Measurements from ENCODE around the gene STRADA.

STRADA gene

DNA sequence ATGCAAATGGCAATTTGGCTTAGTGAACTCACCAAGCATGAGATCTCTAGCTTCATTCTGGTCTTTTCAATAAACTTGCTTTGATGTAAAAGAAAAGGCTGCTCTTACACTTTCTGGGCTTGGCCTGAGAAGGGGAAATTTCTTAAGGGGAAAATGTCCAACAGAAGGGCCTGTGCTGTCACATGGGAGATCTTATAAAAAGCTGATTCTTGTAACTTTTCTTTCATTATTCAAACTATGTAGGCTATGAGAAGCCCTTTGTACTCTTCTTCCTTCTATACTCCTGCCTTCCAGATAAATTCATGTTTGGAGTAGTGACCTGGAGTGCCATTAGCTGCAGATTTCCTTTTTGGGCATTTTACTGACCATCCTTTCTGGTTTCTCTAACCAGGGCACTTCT, 58.6 kb downstream of the STRADA start:
- DNase-seq (ENCODE audit: low read depth), result no peak

DNA sequence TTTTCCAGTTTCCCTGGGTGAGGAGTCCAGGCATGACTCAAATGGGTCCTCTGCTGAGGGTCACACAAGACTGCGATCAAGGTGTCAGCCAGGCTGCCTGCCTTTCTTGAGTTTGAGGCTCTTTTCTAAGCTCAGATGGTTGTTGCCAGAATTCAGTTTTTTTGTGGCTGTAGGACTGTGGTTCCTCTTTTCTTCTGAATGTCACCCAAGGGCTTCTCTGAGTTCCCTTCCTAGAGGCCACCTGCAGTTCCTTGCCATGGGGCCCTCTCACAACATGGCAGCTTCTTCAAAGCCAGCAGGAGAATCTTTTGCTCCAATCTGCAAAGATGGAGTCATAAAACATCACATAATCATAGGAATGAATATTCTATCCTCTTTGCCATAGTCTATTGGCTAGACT, 59.2 kb downstream of the STRADA start:
- DNase-seq (ENCODE audit: low read depth), result no peak

DNA sequence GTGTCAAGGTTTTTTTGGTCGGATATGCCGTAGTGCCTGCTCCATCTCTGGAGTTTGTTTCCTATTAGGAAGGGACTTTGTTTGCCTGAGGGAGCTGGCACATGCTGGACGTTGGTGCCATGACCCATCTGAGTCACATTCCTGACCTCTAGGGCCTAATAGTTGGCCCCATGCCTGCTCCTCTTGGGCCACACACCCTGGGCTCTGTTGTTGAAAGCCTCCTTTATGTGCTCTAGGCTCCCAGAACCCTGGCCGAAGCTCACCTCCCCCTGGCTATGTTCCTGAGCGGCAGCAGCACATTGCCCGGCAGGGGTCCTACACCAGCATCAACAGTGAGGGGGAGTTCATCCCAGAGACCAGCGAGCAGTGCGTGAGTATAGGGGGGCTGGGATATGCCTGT, 60.1 kb downstream of the STRADA start:
- no peak for DNase-seq (ENCODE audit: low read depth)

DNA sequence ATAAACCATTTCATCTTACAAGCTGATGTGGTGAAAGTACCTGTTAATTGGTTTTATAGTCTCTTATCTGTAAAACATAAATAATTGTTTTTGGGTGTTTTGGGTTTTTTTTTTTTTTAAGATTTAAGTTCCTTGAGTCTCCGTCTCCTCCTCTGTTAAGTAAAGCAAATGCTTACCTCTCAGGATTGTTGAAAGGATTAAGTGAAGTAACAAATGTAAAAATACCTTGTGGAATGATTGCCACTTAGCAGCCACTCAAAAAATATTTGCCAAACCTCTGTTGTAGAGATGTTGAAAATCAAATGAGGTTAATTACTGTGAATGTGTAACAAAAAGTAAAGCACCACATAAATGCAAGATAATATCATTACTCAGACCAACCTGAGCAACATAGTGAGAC, 60.9 kb downstream of the STRADA start:
- no peak for DNase-seq (ENCODE audit: low read depth)

DNA sequence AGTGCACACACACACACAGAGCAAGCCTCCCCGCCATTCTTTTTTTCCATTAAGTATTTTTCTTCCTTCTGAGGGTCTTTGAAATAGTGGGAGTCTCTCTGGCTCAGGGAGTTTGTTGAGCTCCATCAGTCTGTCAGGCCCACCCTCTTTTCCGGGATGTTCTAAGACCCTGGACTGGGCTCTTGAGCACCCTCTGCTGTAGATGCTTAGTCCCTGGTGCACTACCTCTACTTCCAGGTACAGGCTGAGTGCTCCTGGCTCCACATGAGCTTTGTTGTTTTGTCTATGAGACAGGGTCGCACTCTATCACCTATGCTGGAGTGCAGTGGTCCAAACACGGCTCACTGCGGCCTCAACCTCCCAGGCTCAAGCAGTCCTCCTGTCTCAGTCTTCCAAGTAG, 62.4 kb downstream of the STRADA start:
- DNase-seq (ENCODE audit: low read depth), result no peak

DNA sequence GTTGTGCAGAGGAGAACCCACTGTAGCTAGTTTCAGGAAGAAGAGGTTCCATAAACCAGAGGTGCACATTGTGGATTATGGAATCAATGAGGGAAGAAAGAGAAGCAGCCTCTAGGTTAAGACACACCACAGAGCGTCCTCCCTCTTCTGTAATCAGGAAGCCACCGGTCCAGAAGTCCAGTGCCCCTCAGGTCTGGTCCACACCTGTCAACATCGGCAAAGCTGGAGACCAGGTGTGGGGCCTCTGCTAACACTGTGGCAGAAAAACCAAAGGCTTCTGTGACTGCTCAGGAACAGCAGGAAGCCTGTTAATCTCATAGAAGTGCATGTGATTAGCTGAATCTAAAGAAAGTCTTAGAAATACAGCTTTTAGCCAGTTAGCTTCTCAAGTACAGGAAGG, 65.0 kb downstream of the STRADA start:
- no peak for DNase-seq (ENCODE audit: low read depth)

DNA sequence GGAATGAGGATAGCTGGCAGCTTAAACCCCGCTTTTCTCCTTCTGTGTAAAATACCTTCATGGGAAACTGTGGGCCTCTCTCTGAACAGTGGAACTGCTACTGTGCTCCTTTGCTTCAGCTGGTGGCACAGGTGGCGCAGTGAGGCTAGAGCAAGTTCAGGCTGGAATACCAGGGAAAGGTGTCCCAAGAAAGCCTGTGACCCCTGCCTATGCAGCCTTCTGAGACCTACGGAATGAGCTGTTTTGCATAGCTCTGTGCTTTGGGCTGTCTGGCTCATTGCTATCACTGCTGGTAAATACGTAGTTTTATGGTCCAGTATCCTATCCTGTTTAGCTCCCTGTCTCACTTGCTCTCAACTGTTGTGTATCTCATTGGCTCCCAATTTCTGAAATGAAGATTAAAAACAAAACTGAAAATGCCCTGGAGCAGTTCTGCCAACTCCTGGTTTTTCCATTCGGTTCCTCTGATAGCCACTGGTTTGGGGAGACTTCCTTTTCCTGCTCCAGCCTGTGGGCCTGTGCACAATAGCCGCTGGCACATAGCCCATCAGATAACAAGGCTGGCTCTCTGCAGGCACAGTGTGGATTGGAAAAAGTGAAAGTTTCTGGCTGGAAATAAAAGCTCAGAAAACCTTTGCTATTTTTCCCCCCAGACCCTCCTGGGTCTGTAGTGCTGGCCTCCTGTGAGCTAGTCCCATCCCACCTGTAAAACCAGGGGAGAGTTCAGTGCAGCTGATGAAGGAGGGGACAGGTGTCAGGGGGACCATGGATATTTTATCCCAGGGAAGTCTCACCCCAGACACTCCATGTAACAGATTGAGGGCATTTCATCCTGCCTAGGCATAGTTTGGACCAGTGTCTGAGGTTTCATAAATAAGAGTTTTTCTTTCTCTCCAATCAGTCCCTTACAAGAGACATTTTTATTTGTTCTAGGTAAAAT, 65.7 kb downstream of the STRADA start:
- DNase-seq (ENCODE audit: low read depth), result peak; percentile 52

DNA sequence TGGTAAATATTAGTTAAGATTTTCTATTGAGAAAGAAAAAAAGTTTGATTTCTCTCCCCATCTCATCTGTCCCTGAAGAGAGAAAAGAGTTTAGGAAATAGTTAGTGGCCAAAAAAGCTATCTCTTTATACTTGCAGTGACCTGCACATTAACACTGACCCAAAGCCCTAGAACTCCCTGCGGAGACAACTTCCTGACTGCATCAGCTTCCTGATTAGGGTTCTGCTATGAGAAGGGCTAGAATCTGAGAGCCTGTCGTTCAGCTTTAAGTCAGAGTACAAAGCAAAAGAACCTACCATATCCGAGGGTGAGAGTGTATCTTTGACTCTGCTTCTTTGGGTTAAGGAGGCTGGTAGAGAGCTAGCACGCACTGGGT, 66.4 kb downstream of the STRADA start:
- no peak for DNase-seq (ENCODE audit: low read depth)

DNA sequence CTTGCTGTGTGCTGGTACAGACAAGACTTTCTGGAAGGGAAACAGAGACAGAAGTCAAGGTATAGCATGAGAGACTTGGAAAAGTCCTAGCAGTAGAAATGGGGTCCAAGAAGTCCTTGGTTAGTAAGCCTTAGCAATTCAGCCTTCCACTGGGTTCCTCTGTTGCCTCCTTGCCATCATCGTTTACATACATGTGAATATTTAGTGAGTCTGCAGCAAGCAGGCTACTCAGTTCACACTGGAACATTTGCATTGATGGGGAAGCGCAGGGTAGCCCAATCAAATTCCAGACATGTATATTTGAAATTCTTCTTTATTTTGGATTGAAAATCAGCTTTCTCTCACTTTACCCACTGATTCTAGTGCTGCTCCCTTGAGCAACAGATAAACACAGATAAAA, 68.7 kb downstream of the STRADA start:
- no peak for DNase-seq (ENCODE audit: low read depth)

DNA sequence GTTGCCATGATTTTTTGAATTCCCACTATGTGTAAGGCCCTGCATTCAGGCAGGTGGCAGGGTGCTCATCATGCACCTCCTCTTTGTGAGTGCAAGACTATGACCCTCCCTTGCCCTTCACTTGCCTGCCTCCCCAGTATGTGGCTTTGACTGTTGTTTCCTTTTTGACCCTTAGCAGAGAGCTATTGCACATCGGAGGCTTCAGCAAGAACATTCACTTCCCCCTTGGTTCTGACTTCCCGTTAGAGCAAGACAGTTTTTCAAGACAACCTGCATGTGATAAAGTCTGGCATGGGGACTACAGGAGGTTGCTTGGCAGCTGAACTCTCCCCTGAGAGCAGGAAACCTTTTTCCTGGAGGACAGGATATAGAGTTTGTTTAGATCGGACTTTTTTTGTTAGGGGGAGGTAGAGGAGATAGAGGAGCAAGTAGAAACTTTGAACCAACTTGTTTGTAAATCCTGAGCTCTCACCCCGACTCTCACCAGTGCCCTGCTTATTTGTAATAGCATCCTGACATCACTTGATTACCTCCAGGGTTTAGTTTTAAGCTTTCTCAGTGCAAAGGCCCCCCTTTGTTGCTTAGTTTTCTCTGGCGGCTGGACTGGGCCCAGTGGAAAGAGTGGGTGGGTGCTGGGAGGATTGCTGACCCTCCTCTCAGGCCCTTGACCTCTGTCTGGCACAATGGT, 75.9 kb downstream of the STRADA start:
- no peak for DNase-seq (ENCODE audit: low read depth)

DNA sequence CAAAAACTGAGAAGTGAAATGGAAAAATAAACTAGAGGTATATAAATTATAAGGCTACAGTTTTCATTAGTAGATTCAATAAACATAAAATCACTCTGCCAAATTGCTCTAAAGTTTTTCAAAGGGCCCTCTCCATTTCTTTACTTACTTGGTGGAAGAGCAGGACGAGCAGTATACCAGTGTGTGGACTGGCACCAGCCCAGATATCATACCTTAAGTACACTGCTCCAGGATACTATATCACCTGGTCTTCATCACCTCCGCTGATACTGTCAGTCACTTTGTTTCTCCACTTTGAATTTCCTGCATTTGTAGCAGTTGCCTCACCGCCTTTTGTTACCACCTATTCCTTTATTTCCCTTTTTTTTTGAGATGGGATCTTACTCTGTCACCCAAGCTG, 81.7 kb downstream of the STRADA start:
- DNase-seq (ENCODE audit: low read depth), result no peak

DNA sequence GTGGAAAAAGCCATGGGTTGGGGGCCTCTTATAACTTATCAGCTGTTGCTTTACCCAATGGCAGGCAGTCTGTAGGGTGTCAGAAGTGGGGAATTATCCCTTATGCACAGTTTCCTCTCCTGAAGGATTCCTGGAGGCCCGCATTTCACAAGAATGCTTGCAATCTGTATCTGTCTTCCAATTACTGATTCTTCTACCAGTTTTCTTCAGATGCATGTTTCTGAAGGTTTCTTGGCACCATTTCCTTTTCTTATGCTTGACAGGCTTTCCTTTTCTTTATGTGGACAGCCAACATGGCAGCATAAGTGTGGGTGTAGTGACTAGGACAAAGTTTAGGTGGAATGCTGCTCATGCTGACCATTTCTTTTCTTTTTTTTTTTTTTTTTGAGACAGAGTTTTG, 83.2 kb downstream of the STRADA start:
- no peak for DNase-seq (ENCODE audit: low read depth)

DNA sequence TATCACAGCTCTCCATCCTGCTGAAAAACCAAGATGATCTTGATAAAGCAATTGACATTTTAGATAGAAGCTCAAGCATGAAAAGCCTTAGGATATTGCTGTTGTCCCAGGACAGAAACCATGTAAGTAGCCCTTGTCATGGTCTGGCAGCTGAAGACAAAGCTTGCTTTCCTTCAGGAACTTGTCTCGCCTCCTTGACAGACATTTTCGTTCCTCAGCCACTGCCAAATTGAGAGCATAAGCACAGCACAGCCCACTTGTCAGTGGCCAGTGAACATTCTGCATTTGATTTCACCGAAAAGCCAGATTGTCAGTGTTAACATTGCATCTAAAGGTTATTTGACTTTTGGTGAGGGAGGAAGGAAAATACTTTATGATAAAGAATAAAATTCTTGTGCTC, 83.8 kb downstream of the STRADA start:
- DNase-seq (ENCODE audit: low read depth), result no peak

DNA sequence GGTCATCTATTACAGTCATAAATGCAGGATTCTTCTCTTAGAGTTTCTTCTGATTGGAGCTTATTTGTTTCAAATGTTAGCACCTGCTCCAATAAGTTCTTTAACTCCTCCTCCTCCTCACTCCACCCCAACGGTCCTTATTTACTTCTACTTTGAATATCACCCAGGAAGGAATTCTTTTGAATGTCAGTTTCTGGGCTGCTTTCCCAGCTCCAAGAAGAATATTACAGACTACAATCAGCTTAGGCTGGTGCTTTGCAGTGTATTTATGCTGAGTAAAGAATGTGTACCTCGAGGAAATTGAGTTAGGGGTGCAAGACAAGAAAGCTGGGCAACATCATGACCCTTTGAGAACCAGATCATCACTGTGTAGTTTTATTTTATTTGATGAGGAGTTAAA, 88.5 kb downstream of the STRADA start:
- no peak for DNase-seq (ENCODE audit: low read depth)
